HEK293T (cell line): Measurements from ENCODE around the gene SPATA4.

Experiments used
- FOXK2 ChIP-seq: fragments of 450-650 bp; IDR thresholded peaks from 2 replicates; pipeline ENCODE4 v1.6.1; 2016; ENCODE audit warnings: mild to moderate bottlenecking
- FOXM1 ChIP-seq: fragments of 450-650 bp; IDR thresholded peaks from 2 replicates; pipeline ENCODE4 v1.6.1; 2017; ENCODE audit warnings: mild to moderate bottlenecking, borderline replicate concordance

- TF ChIP-seq FOXK2 (no peak), FOXM1 (no peak)
Observed at GRCh38 chr4:176150704-176151103, 44.7 kb downstream of the SPATA4 start.
